ENCODE data around the gene COL2A1.

Gene COL2A1

GRCh38 chr12:48030173-48030650, 25.9 kb upstream of the COL2A1 start:
- DNase-seq (ENCODE audit: low read depth in 2 of 2): no peak

GRCh38 chr12:48029491-48030172, 25.4 kb upstream of the COL2A1 start:
- DNase-seq (ENCODE audit: low read depth in 2 of 2): no peak

- no peak for DNase-seq (ENCODE audit: low read depth in 2 of 2)
Observed at GRCh38 chr12:48028541-48029431, 24.5 kb upstream of the COL2A1 start.

- no peak for DNase-seq (ENCODE audit: low read depth in 2 of 2)
Observed at GRCh38 chr12:48027183-48028002, 23.1 kb upstream of the COL2A1 start.

GRCh38 chr12:48026060-48026827, 22.0 kb upstream of the COL2A1 start:
- DNase-seq (ENCODE audit: low read depth in 2 of 2): no peak

- DNase-seq (ENCODE audit: low read depth in 2 of 2): no peak
Observed at GRCh38 chr12:48025281-48025680, 21.0 kb upstream of the COL2A1 start.

- DNase-seq (ENCODE audit: low read depth in 2 of 2): no peak
Observed at GRCh38 chr12:48024735-48025134, 20.5 kb upstream of the COL2A1 start.

- no peak for DNase-seq (ENCODE audit: low read depth in 2 of 2)
Observed at GRCh38 chr12:48023386-48023785, 19.1 kb upstream of the COL2A1 start.

GRCh38 chr12:48022676-48023385, 18.6 kb upstream of the COL2A1 start:
- no peak for DNase-seq (ENCODE audit: low read depth in 2 of 2)

- no peak for DNase-seq (ENCODE audit: low read depth in 2 of 2)
Observed at GRCh38 chr12:48022180-48022521, 17.9 kb upstream of the COL2A1 start.

GRCh38 chr12:48021485-48022179, 17.4 kb upstream of the COL2A1 start:
- DNase-seq (ENCODE audit: low read depth in 2 of 2): no peak

GRCh38 chr12:48019639-48020265, 15.5 kb upstream of the COL2A1 start:
- DNase-seq (ENCODE audit: low read depth in 2 of 2): no peak

GRCh38 chr12:48018618-48018995, 14.3 kb upstream of the COL2A1 start:
- DNase-seq (ENCODE audit: low read depth in 2 of 2): no peak

GRCh38 chr12:48017921-48018617, 13.8 kb upstream of the COL2A1 start:
- no peak for DNase-seq (ENCODE audit: low read depth in 2 of 2)

- no peak for DNase-seq (ENCODE audit: low read depth in 2 of 2)
Observed at GRCh38 chr12:48017496-48017895, 13.2 kb upstream of the COL2A1 start.

GRCh38 chr12:48016373-48017020, 12.2 kb upstream of the COL2A1 start:
- DNase-seq (ENCODE audit: low read depth in 2 of 2): no peak

GRCh38 chr12:48015954-48016353, 11.7 kb upstream of the COL2A1 start:
- no peak for DNase-seq (ENCODE audit: low read depth in 2 of 2)

- DNase-seq (ENCODE audit: low read depth in 2 of 2): no peak
Observed at GRCh38 chr12:48015129-48015528, 10.9 kb upstream of the COL2A1 start.

GRCh38 chr12:48013287-48013686, 9.0 kb upstream of the COL2A1 start:
- no peak for DNase-seq (ENCODE audit: low read depth in 2 of 2)
